GM18502 (cell line): Measurements from ENCODE around the gene ZNF484.
A peak's percentile ranks its signal among the peaks of the same experiment; 100 is the strongest.
"Not testable (repeated sequence)": the region's sequence is repeated elsewhere in the genome, so short reads cannot be mapped to it uniquely, and the experiment has no call there.

Source experiments
- ATAC-seq: cut with Tn5 transposase; IDR thresholded peaks from one replicate; pipeline ENCODE4 v1.9.1; 2021; ENCODE audit warnings: mild to moderate bottlenecking; ENCODE audit not compliant: unreplicated experiment, poor library complexity

The ZNF484 gene

DNA sequence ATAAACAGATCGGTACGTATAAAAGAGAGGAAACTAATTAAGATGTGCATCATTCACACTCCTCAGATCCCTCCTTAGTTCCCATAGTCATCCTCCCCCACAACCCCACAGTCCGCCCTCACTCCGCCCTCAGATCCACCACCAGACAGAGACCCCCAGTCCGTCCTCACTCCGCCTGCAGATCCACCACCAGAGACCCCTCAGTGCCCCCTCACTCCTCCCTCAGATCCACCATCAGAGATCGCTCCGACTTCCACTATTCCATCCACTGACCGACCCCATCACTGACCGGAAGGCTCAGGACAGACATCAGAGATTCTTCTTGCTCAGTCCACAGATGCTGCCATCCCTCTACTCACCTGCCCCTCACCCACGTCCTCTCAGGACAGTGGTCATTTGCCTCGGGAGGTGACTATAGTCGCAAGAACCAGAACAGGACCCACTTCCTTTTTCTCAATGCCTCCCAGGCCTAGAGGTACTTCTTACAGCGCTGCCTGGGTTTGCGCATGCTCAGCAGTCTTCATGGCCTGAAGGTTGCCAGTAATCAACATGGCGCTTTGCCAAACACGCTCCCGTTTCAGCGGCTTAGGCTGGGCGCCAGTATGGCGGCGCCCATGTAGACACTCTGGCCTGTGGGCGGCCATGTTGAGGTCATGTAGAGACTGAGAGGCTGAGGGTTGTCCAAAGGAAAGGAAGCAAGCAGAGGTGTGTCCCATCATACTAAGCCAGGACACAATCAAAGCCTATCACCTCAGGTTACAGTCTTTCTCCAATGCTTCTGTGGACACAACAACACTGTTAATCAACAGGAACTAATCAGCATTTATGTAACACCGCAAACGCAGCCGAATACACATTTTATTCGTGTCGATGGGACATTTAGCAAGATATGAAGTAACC lies at the start of gene ZNF484:
Gene ZNF484, minus strand, starts transcription at position 508 of the 900 bp plus-strand sequence. CDS start 3,009 bp downstream, outside the sequence.
- ATAC-seq = peak; percentile 99

DNA sequence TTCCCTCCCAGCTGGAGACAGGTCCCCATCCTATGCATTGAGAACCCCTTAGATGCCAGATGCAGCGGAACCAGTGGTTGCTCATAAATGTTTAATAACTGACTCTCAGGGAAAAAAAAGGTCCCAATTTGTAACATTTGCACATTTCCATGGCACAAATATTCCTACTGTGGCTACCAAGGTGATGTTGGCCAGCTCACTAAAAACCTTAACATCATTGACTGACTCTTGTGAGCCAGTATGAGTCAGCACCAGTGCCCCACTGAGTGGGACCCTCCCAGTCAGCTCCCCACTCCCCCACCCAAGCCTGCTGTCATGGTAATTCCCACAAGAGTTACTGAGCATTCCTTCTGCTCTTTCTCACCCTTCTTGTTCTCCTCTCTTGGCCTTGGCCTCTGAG lies 42.6 kb upstream of the ZNF484 start:
- ATAC-seq = no peak

DNA sequence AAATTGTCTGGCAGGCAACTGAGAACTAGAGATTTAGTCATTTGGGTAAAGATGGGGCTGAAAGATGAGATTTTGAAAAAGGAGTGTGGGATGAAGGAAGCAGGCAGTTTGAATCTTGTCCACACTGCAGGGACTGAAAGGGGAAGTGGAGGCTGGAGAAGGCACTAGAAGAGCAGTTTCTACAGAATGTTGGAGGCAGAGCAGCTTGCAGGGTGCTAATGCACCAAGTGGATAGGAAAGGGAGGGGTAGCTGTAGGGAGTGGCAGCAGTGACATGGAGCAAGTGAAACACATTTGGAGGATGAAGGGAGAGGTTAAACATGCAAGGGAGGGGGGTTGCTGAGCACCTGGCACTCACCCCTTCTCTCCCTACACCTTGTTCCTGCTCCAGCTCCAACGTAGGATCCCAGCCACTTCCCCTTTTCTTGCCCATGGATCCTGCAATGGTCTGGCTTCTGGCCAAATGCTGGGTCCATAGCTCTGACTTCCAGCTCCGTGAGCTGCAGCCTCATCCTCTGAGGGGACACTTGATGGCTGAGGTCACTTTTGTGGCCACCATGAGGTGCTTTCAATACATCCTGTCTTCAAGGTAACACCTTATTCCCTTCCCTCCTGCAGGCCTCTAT lies 39.5 kb upstream of the ZNF484 start:
- ATAC-seq = no peak

DNA sequence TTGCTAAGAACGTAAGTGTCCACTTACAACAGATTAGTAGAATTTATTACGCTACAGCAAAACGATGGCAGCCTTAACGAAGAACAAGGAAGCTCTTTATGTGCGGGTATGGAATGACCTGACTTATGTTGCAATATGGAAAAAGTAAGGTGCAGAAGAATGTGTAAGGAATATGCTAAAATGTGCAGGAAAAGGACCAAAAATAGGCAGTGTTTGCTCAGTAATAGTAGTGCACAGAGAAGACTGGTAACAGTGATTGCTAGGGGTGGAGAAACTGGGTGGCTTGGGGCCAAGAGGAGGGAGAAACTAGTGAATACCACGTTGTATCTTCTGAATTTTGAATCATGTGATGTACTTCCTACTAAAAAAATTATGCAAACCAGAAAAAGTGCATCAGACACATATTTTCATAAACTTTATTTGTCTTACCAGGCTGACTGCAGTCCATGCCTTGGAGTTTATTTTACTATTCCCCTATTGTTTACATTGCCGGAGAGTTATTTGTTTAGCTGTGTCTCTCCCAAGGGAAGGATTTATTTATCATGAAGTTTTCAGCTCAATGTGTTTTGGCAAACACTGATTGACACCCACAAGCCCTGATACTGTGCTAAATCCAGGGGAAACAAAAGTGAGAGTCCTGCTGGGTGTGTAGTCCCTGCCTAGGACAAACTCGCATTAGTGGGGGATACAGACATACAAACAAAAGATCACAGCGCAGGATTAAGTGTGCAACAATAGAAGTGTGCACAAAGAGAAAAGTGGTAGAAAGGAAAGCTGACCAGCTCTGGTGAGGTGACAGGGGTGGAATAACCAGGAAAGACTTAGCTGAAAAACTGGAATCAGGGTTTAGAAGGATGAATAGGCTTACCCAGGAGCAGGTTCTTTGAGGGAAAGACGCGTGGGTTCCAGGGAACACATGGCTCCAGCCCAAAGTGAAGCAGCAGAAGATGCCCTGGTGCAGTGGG lies 34.0 kb upstream of the ZNF484 start:
- no peak for ATAC-seq

DNA sequence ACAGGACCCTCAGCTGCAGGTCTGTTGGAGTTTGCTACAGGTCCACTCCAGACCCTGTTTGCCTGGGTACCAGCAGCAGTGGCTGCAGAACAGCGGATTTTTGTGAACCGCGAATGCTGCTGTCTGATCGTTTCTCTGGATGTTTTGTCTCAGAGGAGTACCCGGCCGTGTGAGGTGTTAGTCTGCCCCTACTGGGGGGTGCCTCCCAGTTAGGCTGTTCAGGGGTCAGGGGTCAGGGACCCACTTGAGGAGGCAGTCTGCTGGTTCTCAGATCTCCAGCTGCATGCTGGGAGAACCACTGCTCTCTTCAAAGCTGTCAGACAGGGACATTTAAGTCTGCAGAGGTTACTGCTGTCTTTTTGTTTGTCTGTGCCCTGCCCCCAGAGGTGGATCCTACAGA lies 27.3 kb upstream of the ZNF484 start:
- ATAC-seq = not testable (repeated sequence)

DNA sequence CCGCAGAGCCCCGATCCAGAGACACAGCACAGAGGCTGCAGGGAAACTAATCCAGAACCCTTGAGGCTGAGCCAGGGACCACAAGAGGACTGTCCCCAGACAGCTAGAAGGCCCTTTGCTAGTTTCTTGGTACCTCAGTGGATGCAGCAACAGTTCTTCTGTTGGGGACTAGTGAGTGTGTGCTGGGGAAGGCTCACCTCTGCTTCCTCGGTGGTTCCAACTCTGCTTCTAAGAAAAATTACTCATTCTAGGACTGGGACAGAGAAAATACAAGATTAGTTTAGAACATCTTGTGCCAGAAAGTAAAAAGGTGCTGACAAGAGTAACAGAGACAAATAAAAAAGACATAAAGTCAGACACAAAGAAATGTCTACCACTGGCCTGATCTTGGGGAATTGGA lies 19.5 kb upstream of the ZNF484 start:
- ATAC-seq = no peak

DNA sequence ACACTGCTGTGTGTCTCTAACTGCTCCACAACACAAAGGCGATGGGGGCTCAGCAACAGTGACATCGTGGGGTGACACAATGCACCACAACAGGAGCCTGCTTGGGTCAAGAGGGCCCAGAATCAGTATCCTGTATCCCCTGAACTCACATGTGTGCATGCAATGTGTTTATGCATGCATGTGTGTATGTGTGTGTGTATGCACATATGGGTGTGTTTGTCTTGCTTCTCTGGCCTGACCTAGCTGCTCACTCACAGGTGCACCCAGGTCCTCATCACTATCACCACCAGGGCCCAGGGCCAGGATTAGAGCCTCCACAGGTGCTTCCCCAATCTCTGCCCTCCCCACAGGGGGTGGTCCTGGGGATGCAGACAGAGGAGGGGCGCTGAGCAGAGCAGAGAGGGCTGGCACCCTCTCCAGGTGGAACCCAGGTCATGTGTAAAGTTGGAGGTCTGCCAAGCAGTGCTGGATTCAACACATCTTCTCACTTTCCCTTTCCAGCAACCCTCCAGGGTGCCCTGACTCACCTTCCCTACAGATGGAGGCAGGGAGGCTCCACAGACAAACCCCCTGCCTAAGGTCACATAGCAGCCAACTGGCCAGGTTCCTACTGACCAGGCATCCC lies 18.1 kb upstream of the ZNF484 start:
- no peak for ATAC-seq

DNA sequence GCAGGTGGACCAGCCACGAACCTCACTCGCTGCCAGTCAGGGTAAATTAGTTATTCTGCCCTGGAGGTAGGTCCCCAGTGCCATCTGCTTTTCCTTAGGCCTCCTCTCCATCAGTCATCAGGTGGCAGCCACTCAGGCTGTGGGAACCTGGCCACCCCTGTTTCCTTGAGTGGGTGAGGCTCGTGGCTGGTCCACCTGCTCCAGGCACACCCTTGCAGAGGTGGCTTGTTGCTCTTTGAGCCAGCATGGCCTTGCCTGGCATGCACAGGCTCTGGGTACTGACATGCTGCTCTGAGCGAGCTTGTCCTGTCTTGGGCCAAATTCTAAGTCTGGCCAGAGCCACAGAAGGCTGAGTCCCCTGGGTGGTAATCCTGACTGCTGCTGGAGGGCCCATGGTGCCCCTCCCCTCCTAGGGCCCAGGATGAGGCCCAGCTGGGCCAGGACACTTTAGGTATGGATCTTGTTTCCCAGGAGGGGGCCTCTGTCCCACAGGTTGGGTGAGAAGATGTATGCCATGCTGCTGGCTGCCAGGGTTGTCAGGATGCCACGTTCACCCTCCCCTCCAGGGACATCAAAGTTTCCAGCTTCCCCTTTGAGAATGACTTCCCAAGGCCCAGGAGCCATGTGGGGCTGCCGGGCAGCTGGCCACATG lies 17.0 kb upstream of the ZNF484 start:
- ATAC-seq = no peak

DNA sequence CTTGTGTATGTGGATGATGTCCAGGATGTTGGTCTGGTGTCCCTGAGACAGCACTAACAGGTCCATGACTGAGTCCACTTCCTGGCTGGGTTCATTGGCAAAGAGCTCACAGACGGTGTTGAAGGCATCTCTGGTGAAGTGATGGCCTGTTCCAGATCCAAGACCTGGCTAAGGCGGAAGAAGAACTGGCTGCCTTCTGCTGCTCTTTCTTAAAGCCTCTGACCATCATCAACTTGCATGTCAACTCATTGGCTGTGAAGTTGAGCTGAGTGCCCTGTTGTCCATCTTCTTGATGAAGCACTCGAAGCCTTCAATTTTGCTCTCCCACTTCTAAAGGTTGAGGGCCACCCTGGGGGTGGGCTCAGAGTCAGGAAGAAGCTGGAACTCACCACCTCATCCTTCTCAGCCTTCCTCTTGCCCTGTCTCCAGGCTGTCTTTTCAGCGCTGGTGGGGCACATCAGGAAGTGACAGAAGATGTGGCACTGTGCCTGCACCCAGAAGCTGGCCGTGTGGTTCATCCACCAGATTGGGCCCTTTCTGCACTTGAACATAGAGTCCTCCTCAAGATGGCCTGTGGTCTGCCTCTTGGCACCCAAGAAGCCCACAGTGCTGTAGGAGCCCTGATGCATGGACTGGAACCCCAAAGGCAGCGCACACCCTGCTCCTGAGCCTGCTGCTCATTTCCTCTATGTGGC lies 16.2 kb upstream of the ZNF484 start:
- not testable (repeated sequence) for ATAC-seq

DNA sequence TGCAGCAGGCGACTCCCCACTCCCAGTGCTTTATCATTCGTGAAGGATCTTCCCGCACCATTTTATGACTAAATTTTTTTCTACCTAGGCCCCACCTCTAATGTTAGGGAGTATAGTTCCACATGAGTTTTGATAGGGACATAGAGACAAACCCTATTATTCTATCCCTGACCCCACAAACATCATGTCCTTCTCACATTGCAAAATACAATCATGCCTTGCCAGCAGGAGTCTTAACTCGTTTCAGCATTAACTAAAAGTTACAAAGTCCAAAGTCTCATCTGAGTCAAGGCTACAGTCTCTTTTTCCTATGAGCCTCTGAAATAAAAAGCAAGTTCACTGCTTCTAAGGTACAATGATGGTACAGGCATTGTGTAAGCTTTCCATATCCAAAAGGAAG lies 14.4 kb upstream of the ZNF484 start:
- ATAC-seq = not testable (repeated sequence)

DNA sequence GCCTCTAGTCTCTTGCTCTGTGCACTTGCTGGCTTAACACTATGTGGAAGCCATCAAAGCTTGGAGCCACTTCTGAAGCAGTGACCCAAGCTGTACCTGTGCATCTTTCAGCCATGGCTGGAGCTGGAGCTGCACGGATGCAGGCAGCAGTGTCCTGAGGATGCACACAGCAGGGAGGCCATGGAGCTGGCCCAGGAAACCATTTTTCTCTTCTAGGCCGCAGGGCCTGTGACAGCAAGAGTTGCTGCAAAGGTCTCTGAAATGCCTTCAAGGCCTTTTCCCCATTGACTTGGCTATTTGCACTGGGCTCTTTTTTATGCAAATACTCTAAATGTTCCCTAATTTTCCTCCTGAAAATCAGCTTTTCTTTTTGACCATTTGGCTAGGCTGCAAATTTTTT lies 12.9 kb upstream of the ZNF484 start:
- no peak for ATAC-seq

DNA sequence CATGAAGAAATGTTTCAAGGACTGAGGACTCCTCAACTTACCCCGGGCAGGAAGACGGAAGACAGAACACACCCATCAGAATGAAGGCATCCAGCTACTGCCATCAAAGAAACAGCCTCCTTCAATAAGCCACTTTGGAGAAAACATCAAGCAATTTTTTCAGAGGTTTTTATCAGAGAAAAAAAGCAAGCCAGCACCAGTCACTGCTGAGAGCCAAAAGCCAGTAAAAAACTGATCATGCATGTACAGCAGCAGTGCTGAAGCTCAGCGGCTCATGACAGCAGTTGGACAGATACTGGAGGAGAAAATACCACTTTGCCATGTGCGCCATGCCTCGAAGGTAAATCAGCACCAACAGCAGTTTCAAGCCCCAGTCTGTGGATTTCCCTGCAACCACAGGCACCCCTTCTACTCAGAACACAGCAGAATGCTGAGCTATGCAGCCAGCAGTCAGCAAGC lies 10.1 kb upstream of the ZNF484 start:
- ATAC-seq = no peak

DNA sequence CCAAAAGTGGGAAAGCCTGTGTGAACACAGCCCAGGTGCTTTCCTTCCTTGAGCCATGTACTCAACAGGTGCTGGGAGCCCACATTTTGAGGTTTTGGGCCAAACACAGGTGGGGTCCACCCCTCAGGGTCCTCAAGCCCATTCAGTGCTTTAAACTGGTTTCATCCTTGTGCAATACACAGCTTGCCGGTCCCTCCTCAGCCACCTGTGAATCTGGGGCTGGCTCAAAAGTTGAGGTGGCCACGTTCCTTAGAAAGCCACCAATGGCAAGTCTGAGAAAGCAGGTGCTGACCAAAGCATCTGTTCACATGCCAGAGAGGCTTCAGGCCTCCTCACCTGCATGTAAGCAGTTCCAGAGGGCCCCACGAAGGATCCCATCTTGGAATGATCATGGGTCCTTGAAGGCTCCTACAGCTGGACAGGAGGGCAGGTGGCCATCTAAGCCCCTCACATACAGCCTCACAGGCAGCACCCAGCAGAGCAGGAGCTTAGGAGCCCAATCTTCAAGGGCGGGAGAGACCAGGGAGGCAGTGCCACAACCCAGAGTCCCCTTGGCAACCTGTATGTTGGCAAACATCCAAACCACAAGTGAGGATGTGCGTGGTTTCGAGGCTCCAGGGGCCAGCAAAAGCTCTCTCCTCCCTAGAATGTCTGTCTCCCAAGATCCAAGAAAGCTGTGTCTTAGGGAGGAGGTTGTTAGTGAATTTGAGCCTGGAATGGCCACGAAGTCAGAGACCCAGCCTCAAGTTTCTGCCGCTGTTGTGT lies 9.2 kb upstream of the ZNF484 start:
- ATAC-seq = not testable (repeated sequence)

DNA sequence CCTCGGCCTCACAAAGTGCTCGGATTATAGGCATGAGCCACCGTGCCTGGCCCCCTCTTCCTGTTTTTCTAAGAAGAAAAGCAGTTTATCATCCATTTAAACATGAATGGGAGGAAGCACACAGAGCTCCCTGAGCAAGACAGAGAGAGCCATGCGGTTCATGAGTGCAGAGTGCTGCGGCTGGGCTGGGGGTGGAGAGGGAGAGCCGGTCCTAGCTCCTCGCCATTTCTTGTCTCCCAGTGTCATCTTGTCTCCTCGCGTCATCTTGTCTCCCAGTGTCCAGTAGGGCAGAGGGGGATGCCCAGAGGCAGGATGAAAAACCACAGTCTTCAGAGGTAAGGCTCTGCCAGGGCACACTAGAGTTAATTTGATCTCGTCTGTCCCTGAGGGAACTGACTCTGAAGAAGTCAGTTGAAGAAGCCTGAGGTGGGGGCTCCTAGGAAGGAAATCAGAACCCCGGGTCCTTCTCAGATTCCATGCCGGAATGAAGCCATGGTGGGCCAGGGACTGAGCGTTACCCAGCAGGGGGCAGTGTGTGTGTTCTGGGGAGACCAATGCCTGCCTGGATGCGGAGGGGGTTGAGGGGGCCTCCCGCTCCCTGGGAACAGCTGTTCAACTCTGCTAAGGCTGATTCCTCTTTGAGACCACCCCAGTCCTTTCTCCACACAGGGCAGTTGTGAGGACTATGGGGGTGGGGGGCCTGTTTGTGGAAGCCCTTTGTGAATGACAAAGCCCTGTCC lies 6.0 kb upstream of the ZNF484 start:
- ATAC-seq = not testable (repeated sequence)

DNA sequence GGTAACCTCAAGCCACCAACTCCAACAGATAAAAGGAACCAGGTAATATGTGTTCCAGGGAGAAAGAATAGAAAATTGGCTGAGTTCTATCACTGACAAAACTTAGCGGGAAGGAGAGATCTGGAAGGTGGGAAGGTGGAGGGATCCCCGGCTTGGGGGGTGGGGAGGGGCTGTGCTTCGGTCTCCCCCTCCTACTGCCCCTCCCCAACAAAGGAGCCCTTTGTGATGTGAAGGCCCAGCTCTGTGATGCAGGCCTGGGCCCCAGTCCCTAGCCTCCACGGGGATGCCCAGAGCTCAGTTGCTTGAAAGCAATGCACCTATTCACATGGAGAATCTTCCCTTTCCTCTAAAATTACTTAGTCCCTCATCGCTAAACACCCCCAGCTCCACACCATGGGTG lies 4.4 kb upstream of the ZNF484 start:
- ATAC-seq = no peak

DNA sequence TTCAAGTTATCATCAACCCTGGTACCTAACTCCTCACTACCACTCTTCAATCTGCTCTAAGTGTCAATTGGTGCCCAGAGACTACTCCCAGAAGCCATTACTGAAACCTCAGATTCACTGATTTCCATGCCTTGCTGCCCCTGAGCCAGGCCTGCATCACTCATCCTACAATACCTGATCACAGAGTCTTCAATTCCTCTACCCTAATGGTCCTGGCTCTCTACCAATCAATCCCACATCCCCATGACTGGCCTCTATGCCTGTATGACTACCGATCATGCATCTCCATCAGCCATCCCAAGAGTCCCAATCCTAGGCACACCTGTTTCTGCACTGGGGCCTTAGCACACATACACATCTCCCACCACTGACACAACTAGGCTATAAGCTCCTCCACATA lies 2.5 kb downstream of the ZNF484 start:
- no peak for ATAC-seq

DNA sequence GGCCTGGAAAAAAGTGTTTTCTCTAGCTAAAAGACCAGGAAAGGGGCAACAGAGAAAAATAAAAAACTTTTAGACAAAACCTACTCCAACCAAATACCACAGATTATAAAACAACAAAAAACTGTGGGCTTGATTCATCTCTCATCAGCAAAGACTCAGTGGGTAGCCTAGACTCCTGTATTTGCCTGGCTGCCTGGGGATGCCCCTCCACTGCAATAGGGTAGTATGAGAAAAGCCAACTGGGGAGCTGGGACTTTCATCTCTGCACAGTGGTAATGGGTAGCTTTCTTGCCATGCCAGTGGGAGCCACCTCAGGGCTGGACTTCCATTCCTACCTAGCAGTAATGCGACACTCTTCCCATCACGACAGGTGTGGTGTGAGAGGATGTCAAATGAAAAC lies 7.5 kb downstream of the ZNF484 start:
- ATAC-seq = no peak

DNA sequence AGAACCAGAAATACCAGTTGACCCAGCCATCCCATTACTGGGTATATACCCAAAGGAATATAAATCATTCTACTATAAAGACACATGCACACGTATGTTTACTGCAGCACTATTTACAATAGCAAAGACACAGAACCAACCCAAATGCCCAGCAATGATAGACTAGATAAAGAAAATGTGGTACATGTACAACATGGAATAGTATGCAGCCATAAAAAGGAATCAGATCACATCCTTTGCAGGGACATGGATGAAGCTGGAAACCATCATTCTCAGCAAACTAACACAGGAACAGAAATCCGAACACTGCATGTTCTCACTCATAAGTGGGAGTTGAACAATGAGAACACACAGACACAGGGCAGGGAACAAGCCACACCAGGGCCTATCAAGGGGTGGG lies 11.2 kb downstream of the ZNF484 start:
- ATAC-seq = not testable (repeated sequence)
